ENCODE data around the gene UQCC2.

UQCC2 gene

GRCh38 chr6:33727126-33727525, 15.6 kb upstream of the UQCC2 start:
- no peak overlapping the region for H3K27ac ChIP-seq
- DNase-seq (ENCODE audit: low read depth, low spot score): no peak

- DNase-seq (ENCODE audit: low read depth, low spot score): no peak
- H3K27ac ChIP-seq: no peak overlapping the region
Measured at GRCh38 chr6:33726696-33727095, 15.2 kb upstream of the UQCC2 start.

DNA sequence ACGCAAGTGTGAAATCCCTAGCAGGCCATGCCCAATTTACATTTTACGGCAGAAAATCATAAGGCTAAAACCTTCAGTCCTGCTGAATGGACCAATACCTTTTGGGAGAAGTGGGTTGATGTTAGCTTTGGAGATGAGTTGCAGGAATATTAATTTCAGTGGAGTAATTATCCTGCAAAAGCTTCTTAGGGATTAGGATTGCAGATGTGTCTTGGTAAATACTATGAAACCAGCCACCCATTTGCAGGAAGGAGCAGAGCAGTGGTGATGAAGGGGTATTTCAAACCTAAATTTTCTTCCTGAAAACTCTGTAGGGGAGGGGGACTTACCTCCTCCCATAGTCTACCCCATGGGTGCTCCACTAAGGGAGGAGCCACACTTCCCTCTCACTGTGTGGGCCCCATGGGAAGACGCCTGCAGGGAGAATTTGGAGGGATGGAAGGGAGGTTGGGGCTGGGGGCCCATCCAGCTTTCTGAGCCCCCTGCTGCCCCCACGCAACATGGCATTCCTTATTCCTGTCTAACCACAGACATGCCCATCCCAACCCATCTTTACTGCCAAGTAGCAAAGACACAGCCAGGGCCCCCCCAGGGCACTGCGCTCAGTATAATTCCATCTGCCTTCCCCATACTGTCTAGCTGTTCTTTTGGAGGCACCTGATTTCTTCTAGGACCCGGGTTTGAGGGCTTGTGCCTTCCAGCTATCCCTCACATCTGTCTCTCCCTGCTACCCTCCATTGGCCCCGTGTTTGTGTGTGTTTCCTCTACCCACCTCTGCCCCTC, 14.6 kb upstream of the UQCC2 start:
- no peak for DNase-seq (ENCODE audit: low read depth, low spot score)
- H3K27ac ChIP-seq: no peak overlapping the region

DNA sequence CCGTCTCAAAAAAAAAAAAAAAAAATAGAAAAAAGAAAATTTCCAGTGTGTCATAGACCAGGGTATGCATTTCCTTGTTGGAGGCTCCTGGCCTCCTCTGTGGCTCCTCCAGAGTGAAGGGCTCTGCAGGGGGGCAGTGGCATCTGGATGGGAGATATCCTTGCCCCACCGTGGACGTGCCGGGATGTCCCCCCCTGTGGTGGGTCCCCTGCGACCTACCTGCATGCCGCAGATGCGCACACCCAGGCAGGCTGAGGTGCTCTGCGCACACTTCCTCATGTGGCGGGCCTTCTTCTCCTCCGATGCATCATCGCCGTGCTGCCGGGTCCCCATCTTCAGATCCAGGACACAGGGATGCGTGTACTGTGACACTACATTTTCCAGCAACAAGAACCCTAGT, 13.7 kb upstream of the UQCC2 start:
- no peak for DNase-seq (ENCODE audit: low read depth, low spot score)
- H3K27ac ChIP-seq: no peak overlapping the region

DNA sequence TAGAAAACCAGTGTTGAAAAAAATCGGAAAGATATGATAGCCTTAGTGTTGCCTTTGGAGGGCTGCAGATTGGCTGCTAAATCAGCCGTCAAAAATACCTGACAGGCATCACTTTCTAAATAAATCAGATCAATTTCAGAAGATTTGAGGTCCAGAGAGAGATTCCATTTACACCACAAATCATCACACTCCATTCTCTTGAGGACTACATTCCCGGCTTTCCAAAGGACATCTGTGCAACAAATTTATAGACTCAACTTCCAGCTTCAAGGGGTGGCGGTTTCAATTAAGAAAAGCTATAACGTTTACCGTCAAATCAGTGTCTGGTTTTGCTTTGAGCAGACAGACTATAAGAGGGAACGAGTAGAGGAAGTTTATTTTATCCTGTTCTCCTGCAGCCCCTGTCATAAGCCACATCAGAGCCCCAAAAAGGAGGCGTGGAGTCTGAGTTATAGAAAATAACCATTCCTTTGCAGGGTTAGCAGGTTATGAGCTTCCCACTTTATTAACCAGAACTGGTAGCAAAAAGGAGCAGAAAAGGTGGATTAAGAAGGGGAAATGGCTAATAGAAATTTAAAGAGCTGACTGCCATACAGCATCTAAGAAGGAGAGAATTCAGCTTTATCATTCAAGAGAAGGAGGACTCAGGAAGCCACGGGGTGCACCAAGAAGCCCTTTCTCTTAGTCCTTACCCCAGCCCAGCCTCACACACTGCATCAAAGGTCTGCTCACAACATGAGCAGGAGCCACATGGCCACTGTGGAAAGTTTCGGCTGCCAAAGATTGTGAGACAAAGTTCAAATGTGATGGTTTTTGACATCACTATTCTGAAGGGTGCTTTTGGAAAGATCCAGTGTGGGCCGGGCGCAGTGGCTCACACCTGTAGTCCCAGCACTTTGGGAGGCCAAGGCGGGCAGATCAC, 12.9 kb upstream of the UQCC2 start:
- no peak for DNase-seq (ENCODE audit: low read depth, low spot score)
- no peak overlapping the region for H3K27ac ChIP-seq

- no peak overlapping the region for H3K27ac ChIP-seq
- no peak for DNase-seq (ENCODE audit: low read depth, low spot score)
Measured at GRCh38 chr6:33723371-33724085, 12.0 kb upstream of the UQCC2 start.

DNA sequence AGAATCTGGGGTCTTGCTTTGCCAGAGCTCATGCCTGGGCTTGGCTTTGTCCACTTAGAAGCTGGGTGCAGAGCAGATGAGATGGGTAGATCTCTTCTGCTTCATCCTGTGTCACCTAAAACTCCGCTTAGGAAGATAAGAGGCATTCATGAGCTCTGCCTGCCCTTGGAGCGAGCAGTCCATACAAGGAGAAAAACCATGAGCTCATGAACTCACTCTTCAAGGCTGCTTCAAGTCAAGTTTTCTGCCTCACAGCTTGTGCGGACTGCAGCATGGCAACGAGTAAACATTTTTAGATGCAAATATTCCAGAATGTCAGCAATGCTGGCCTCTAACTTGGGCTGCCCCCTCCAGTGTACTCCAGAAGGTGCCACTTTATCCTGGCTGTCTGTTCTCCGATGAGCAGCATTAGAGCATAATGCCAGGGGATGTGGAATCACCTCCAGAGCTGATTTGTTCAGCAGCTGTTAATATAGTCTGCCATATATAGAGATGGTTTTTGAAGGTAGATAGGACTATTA, 10.7 kb upstream of the UQCC2 start:
- DNase-seq (ENCODE audit: low read depth, low spot score): no peak
- no peak overlapping the region for H3K27ac ChIP-seq

DNA sequence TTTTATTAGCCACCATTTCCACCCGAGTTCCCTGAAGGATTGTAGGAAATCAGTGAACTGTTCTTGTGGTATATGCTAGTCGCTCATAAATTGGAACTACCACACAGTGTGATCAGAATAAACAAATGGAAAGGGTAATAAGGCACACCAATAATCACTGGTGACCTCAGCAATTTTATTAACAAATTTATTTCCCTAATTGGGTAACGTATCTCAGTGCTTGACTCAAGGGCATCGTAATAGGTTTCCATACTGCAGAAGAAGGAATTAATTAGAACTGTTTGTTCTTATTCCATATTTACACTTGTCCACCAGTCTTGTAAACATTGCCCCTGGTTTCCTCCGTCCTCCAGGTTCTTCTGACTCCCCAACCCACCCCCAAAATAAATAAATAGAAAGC, 10.0 kb upstream of the UQCC2 start:
- no peak overlapping the region for H3K27ac ChIP-seq
- DNase-seq (ENCODE audit: low read depth, low spot score): no peak

DNA sequence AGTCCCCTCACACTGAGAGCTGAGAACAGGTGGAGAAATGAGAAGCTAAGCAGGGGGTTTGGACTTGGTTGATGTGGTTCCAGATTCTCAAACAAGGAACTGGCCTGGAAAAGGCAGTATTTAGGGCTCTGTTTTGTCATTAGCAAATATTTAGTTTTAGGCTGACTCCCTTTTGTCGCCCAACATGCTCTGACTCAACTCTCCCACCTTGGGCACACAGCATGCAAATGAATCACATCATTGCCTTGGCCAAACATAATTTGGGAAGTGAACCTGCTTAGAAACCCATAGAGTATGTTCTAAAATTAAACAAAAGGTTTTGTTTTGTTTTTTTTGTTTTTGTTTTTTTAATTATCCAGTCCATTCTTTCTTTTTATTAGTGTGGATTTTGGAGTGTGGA, 9.5 kb upstream of the UQCC2 start:
- H3K27ac ChIP-seq: no peak overlapping the region
- no peak for DNase-seq (ENCODE audit: low read depth, low spot score)

- DNase-seq (ENCODE audit: low read depth, low spot score): no peak
- H3K27ac ChIP-seq: no peak overlapping the region
Measured at GRCh38 chr6:33719326-33719987, 8.0 kb upstream of the UQCC2 start.

DNA sequence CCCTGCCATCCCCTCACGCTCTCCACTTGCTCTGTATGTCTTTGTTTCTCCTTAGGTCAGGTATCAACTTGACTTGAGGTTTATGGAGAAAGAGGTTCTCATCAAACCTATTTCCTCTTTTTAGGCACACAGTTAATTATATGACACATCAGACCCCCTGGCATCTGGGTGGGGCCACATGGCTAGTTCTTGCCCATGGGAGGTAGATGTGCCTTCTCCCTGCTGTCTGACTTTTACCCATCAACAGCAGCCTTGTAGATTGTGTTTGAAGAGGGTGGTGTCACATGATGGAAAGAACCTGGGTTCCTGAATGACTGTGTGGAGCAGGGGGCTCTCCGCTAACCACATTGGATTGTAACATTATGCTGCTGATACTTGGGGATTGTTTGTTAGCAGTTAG, 7.2 kb upstream of the UQCC2 start:
- DNase-seq (ENCODE audit: low read depth, low spot score): no peak
- no peak overlapping the region for H3K27ac ChIP-seq

- no peak overlapping the region for H3K27ac ChIP-seq
- DNase-seq (ENCODE audit: low read depth, low spot score): no peak
Measured at GRCh38 chr6:33717934-33718455, 6.5 kb upstream of the UQCC2 start.

- DNase-seq (ENCODE audit: low read depth, low spot score): no peak
- H3K27ac ChIP-seq: peak overlapping the region; percentile 73
Measured at GRCh38 chr6:33716890-33717632, 5.6 kb upstream of the UQCC2 start.

GRCh38 chr6:33716379-33716778, 4.9 kb upstream of the UQCC2 start:
- peak overlapping the region; percentile 73 for H3K27ac ChIP-seq
- DNase-seq (ENCODE audit: low read depth, low spot score): no peak

DNA sequence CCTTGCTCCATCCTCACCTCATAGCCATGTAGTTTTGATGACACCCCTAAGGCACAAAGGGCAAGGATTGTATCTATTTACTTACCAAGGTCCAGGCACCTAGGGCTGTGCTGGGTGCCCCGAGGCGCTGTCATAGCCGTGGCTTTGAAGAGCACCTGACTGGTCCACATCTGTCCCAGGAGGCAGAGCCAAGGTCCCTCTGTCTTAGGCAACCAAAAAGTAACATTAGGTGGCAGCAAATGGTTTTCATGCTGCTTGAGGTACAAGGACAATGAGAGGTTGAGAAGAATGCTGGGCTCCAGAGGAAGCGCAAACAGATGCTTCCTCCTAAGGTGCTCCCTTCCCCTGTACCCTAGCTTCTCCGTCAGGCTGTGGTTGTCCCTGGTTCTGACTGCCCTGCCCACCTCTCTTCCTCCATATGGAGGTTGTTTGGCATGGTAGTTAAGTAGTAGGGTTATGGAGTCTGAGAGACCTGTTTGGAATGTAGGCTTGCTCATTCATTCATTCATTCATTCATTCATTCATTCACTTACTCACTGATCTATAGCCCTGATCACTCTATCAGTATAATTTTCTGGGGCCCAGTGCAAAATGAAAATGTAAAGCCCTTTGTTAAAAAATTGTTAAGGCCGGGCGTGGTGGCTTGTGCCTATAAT, 3.0 kb upstream of the UQCC2 start:
- no peak for DNase-seq (ENCODE audit: low read depth, low spot score)
- no peak overlapping the region for H3K27ac ChIP-seq

DNA sequence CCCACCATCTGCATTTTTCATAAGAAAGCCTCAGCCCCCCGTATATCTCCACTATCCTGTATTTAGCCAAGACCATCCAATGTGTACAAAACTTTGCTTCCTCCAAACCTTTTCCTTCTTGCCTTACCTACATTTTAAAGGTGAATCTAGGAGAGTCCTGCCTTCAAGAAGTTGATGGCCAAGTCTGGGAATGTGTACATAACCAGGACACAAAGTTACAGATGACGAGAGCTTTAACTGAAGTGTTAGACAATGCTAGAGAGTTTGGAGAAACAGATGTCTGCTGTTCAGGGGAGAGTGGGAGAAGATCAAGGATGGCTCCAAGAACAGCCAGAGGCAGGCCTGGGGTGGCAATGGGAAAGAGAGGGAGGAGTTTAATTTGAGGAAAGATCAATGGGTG, 2.3 kb upstream of the UQCC2 start:
- H3K27ac ChIP-seq: no peak overlapping the region
- no peak for DNase-seq (ENCODE audit: low read depth, low spot score)

DNA sequence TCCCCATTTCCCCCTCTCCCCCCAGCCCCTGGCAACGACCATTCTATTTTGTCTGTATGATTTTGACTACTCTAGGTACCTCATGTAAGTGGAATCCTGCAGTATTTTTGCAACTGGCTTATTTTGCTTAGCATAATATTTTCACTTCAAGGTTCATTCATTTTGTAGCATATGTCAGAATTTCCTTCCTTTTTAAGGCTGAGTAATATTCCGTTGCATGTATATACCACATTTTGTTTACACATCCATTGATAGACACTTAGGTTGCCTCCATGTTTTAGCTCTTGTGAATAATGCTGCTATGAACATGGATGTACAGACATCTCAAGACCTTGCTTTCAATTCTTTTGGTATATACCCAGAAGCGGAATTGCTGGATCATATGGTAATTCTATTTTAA, 1.4 kb upstream of the UQCC2 start:
- no peak for DNase-seq (ENCODE audit: low read depth, low spot score)

DNA sequence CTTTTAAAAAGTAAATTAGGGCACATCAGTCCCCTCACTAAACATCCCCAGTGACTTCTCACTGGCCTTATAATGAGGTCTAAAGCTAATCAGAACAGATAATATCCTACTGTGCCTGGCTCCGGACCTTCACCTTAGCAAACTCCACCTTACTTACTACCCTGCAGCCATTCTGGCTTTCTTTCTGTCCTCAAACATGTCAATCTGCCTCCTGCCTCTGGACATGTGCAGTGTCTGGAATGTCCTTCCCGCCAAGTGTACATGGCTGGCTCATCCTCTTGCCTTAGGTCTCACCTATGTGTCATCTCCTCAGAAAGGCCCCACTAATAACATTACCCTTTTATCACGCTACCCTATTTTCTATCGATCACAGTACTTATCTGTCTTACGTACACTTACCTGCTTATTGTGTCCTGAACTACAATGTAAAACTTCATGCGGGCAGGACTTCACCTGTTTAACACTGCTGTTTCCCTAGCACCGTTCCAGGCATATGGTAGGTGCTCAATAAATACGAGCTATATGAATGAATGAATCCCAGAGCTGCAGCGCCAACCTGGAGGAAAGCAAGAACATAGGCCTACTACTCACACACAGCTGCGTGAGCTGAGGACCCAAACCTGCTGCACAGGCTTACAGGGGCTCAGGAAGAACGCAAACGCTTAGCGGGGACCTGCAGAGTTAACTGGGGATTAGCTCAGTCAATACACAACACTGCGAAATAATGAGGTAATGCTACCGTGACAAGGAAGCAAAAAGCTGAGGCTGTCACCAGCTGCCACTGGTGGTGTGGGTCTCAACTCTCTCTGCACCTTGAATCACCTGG, 991 bp downstream of the UQCC2 start:
- no peak for DNase-seq (ENCODE audit: low read depth, low spot score)

More for the DNA sequence above, 1.4 kb upstream of the UQCC2 start:
- no peak overlapping the region for H3K27ac ChIP-seq

More for the DNA sequence above, 991 bp downstream of the UQCC2 start:
- H3K27ac ChIP-seq: peak overlapping the region; percentile 86

Data from epithelial cell of prostate (primary cell).